ENCODE results near the gene XRN2.

- TF ChIP-seq CTCF (IDR thresholded peaks at IDR 0.05), result no peak
- TF ChIP-seq POLR2A (IDR thresholded peaks at IDR 0.05), result no peak
Observed at GRCh38 chr20:21398109-21399004, 95.2 kb downstream of the XRN2 start.

Measured in Peyer's patch (tissue), 4 donors.